HG02938 (cell line): ENCODE measurements around the gene ZNF138.

Experiments
- ATAC-seq: cut with Tn5 transposase; IDR thresholded peaks from one replicate; pipeline ENCODE4 v1.9.1; 2021; ENCODE audit warnings: mild to moderate bottlenecking, moderate library complexity; ENCODE audit not compliant: unreplicated experiment

The ZNF138 gene

GRCh38 chr7:64875258-64875657 lies 81.0 kb downstream of the ZNF138 start:
- ATAC-seq = no peak

- ATAC-seq = no peak
Measured at GRCh38 chr7:64875658-64876406, 81.6 kb downstream of the ZNF138 start.

- ATAC-seq = no peak
Measured at GRCh38 chr7:64876792-64877713, 82.8 kb downstream of the ZNF138 start.

GRCh38 chr7:64877714-64878610 lies 83.7 kb downstream of the ZNF138 start:
- no peak for ATAC-seq

- no peak for ATAC-seq
Measured at GRCh38 chr7:64878684-64879083, 84.5 kb downstream of the ZNF138 start.

GRCh38 chr7:64879086-64879730 lies 85.0 kb downstream of the ZNF138 start:
- ATAC-seq = no peak

GRCh38 chr7:64879800-64880199 lies 85.6 kb downstream of the ZNF138 start:
- ATAC-seq = no peak

- ATAC-seq = no peak
Measured at GRCh38 chr7:64880322-64881297, 86.4 kb downstream of the ZNF138 start.

GRCh38 chr7:64881461-64882287 lies 87.4 kb downstream of the ZNF138 start:
- no peak for ATAC-seq

- ATAC-seq = no peak
Measured at GRCh38 chr7:64882341-64883112, 88.3 kb downstream of the ZNF138 start.
